Thyroid gland (tissue), 4 donors: ENCODE results near the gene PAK5.

Experiments
- CTCF ChIP-seq, 6 experiments: fragments of 200-600 bp in 3 of 6; fragments of 450-650 bp in 3 of 6; sonication (generic) in 3 of 6; IDR thresholded peaks; one replicate each; pipeline ENCODE4 v1.5.1; 2016 to 2019; ENCODE audit warnings: antibody characterized with exemption in 6 of 6, mild to moderate bottlenecking in 2 of 6, inconsistent platforms in 1 of 6, moderate library complexity in 1 of 6
- POLR2A ChIP-seq, 2 donors: fragments of 450-650 bp; IDR thresholded peaks; one replicate each; pipeline ENCODE4 v1.6.1; 2017; ENCODE audit warnings: antibody characterized with exemption in 2 of 2, mild to moderate bottlenecking in 2 of 2, moderate library complexity in 1 of 2

- TF ChIP-seq CTCF (IDR thresholded peaks at IDR 0.05) (no peak), POLR2A (IDR thresholded peaks at IDR 0.05) (no peak)
These were observed 46.2 kb downstream of the PAK5 start for GRCh38 chr20:9792674-9793073.
